HG02885 (cell line): Measurements from ENCODE around the gene CCL24.
"Not testable (repeated sequence)": the region's sequence is repeated elsewhere in the genome, so short reads cannot be mapped to it uniquely, and the experiment has no call there.

Experiments used
- ATAC-seq: cut with Tn5 transposase; IDR thresholded peaks from one replicate; pipeline ENCODE4 v1.9.1; 2021; ENCODE audit warnings: mild to moderate bottlenecking; ENCODE audit not compliant: unreplicated experiment, poor library complexity

Gene CCL24

DNA sequence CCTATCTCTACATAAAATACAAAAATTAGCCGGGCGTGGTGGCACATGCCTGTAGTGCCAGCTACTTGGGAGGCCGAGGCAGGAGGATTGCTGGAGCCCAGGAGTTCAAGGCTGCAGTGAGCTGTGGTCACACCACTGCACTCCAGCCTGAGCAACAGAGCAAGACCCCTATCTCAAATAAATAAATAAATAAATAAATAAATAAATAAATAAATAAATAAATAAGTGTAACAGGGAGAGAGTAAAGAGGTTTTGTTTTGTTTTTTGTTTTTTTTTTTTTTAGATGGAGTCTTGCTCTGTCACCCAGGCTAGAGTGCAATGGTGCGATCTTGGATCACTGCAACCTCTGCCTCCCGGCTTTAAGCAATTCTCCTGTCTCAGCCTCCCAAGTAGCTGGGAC lies 21.0 kb downstream of the CCL24 start:
- ATAC-seq, result not testable (repeated sequence)

DNA sequence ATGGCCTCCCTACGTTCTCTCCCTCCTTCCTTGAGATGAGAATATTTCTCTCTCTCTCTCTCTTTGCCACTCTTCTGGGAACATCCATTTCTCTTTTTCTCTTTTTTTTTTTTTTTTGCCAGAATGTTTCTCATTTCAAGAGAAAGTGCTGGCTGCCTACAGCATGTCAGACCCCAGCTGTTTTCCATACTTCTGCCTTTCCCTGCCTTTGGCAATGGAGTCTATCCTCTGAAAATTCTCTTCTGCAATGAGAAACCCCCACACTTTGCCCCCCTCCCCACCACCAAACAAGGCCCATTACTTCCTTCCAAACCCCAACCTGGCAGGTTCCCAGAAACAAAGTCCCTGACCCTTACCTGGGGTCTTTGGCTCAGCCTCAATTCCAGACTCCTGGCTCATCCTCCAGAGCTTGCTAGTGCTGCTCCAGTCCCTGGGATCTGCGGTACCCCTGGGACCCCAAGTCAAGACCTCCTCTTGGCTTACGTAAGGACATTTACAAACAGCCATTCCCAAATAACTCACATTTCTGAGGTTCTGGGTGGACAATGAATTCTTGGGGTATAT lies 24.2 kb downstream of the CCL24 start:
- ATAC-seq, result no peak

DNA sequence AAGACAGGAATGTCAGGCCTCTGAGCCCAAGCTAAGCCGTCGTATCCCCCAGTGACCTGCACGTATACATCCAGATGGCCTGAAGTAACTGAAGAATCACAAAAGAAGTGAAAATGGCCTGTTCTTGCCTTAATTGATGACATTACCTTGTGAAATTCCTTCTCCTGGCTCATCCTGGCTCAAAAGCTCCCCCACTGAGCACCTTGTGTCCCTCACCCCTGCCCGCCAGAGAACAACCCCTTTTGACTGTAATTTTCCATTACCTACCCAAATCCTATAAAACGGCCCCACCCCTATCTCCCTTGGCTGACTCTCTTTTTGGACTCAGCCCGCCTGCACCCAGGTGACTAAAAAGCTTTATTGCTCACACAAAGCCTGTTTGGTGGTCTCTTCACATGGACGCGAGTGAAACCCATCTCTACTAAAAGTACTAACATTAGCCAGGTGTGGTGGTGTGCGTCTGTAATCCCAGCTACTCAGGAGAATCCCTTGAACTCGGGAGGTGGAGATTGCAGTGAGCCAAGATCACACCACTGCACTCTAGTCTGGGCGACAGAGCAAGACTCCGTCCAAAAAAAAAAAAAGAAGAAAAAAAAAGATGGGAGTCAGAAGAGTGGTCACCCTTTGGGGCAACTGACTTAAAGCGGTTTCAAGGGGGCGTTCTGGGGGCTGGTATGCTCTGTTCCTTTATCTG lies 25.3 kb downstream of the CCL24 start:
- not testable (repeated sequence) for ATAC-seq

DNA sequence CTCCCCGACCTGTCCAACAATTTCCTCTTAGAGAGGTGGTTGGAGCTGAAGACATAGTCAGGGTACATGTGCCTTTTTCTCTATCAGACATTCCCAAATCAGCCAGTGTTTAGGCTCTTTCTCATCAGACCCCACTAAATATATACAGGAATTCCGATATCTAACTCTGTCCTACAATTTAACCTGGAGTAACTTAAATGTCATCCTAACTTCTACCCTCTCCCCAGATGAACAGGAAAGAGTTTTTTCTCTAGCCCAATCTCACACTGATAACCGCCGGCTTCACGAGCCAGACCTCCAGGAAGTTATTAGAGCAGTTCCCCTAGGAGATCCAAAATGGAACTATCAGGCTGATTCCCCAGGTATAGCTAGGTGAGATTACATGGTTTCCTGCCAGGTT lies 30.5 kb downstream of the CCL24 start:
- ATAC-seq, result not testable (repeated sequence)

DNA sequence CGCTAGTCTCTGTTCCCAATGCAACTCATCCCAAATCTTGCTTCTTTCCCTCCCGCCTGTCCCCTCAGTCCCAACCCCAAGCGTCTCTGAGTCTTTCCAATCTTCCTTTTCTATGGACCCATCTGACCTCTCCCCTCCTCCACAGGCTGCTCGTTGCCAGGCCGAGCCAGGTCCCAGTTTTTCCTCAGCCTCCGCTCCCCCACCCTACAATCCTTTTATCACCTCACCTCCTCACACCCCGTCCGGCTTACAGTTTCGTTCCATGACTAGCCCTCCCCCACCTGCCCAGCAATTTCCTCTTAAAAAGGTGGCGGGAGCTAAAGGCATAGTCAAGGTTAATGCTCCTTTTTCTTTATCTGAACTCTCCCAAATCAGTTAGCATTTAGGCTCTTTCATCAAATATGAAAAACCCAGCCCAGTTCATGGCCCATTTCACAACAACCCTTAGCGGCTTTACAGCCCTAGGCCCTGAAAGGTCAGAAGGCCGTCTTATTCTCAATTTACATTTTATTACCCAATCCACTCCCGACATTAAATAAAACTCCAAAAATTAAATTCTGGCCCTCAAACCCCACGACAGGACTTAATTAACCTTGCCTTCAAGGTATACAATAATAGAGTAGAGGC lies 32.8 kb downstream of the CCL24 start:
- not testable (repeated sequence) for ATAC-seq

DNA sequence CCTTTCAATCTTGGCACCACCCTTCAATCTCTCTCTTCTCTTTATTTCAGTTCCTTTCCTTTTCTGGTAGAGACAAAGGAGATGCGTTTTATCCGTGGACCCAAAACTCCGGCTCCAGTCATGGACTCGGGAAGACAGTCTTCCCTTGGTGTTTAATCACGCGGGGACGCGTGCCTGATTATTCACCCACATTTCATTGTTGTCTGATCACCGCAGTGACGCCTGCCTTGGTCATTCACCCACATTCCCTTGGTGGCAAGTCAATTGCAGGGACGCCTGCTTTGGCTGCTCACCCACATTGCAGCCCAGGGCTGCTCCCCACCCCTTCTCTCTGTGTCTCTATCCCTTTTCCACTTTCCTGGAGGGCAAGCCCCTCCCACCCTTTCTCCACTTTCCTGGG lies 34.1 kb downstream of the CCL24 start:
- ATAC-seq, result not testable (repeated sequence)

DNA sequence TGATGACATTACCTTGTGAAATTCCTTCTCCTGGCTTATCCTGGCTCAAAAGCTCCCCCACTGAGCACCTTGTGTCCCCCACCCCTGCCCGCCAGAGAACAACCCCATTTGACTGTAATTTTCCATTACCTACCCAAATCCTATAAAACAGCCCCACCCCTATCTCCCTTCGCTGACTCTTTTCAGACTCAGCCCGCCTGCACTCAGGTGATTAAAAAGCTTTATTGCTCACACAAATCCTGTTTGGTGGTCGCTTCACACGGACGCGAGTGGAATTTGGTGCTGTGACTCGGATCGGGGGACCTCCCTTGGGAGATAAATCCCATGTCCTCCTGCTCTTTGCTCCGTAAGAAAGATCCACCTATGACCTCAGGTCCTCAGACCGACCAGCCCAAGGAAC lies 34.6 kb downstream of the CCL24 start:
- not testable (repeated sequence) for ATAC-seq

DNA sequence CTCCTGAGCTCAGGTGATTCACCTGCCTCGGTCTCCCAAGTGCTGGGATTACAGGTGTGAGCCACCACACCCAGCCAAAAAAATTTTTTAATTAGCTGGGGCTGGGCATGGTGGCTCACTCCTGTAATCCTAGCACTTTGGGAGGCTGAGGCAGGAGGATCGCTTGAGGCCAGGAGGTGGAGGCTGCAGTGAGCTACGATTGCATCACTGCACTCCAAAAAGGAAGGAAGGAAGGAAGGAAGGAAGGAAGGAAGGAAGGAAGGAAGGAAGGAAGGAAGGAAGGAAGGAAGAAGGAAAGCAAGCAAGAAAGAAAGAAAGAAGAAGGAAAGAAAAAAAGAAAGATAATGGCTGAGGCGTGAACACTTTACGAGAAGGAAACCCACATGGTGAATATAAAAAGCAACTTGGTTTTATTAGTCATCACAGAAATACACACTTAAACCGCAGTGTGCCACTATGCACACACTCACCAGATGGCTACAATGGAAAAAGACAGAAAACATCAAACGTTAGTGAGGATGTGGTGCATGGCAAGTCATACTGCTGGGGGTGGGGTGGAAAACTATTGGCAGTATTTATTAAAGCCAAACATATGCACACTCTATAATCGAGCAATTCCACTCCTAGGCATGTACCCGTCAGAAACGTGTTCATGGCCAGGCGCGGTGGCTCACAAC lies 37.2 kb downstream of the CCL24 start:
- ATAC-seq, result no peak

DNA sequence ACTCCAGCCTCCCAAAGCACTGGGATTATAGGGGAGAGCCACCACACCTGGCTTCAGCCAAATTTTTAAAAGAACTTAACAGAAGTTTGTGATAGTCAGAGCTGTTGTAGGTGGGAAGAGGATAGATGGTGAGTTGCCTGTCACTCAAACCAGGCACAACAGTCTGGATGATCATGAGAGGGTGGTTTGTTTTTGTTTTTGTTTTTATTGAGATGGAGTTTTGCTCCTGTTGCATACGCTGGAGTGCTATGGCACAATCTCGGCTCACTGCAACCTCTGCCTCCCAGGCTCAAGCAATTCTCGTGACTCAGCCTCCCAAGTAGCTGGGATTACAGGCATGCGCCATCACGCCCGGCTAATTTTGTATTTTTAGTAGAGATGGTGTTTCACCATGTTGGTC lies 39.6 kb downstream of the CCL24 start:
- not testable (repeated sequence) for ATAC-seq

DNA sequence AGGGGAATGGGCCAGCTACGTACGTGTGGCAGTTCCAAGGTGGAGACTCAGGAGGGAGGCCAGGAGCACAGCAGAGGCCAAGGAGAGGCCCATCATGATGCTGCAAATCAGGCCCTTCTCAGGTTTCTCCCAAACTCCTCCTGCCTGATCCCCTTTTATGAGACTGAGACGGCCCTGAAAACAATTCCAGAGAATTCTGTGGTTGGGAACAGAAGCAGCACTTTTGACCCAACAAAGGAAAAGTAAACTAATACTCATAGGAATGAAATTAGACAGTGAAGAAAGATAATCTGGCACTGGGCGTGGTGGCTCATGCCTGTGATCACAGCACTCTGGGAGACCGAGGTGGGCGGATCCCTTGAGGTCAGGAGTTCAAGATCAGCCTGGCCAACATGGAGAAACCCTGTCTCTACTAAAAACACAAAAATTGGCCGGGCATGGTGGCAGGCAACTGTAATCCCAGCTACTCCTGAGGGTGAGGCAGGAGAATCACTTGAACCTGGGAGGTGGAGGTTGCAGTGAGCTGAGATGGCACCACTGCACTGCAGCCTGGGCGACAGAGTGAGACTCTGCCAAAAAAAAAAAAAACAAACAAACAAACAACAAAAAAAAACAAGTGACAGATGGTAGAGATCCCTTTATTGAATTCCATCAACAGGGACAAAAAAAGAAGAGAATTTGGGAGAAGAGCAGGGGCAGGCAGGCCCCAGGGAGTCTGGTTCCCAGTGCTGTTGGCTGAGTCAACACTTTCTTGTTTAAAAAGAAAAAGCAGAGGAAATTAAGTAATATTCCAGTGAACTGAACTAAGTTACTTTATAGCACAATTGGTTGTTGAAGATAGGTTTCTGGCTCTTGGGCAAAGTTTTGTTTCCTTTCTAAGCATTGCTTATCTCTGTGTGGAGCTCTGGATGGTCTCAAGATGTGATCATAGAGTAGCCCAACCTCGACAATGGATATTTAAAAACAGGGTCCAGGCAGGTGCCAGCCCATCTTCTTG lies 41.2 kb downstream of the CCL24 start, which contains the start of gene CCL26:
CCL26 (minus strand) TSS at position 131 of the 997 bp plus-strand sequence; CDS start at position 96, 35 bp downstream.
- ATAC-seq, result no peak

DNA sequence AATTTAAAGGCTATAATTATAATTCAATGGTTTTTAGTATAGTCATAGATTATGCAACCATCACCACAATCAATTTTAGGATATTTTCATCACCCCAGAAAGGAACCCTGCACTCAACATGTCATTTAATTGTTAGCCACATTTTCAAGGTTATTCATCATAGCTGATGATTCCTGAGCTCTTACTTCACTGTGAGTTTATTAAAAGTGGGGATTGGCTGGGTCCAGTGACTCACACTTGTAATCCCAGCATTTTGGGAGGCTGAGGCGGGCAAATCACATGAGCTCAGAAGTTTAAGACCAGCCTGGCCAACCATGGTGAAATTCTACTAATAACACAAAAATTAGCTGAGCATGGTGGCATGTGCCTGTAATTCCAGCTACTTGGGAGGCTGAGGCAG lies 42.4 kb downstream of the CCL24 start:
- ATAC-seq, result no peak

DNA sequence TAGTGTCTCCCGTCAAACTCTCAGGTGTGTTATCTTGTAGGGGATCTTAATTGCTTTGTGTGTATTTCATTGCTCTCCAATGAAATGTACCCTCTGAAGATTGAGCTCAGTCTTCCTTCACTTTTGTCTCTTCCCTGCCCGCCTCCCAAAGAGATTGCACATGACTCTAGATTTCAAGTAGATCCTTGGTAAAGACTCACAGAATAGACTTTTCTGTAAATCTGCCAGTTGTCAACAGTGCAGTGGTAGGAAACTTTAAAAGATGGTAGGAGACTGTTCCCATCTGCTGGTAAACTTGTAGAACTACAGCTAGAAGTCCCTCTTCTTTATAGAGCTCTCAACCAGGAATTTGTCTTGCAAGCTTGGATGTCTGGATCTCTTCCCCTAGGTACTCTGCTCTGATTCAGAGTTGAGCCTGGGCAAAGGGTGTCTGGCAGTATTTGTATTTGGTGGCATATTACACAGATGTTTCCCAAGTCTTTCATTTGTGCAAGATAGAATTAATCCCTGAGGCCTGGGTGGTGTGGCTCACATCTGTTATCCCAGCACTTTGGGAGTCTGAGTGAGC lies 51.2 kb downstream of the CCL24 start:
- ATAC-seq, result no peak

DNA sequence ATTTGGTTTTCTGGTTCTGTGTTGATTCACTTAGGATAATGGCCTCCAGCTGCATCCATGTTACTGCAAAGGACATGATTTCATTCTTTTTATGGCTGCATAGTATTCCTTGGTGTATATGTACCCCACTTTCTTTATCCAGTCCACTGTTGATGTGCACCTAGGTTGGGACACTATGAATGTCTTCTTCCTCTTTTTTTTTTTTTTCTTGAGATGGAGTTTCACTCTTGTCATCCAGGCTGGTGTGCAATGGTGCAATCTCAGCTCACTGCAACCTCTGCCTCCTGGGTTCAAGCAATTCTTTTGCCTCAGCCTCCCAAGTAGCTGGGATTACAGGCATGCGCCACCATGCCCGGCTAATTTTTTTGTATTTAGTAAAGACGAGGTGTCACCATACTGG lies 51.8 kb downstream of the CCL24 start:
- not testable (repeated sequence) for ATAC-seq
